ENCODE results near the gene LCOR.

GRCh38 chr10:97002670-97003069, 170.6 kb downstream of the LCOR start:
- TF ChIP-seq CTCF (IDR thresholded peaks at IDR 0.05) (no peak), EP300 (IDR thresholded peaks at IDR 0.05) (no peak), POLR2AphosphoS5 (IDR thresholded peaks at IDR 0.05) (no peak), POLR2A (IDR thresholded peaks at IDR 0.05) (no peak)
